ENCODE results near the gene NIPAL3.

Gene NIPAL3

GRCh38 chr1:24441480-24441879 lies 25.9 kb downstream of the NIPAL3 start (continued):
- TF ChIP-seq, protein P1, sequence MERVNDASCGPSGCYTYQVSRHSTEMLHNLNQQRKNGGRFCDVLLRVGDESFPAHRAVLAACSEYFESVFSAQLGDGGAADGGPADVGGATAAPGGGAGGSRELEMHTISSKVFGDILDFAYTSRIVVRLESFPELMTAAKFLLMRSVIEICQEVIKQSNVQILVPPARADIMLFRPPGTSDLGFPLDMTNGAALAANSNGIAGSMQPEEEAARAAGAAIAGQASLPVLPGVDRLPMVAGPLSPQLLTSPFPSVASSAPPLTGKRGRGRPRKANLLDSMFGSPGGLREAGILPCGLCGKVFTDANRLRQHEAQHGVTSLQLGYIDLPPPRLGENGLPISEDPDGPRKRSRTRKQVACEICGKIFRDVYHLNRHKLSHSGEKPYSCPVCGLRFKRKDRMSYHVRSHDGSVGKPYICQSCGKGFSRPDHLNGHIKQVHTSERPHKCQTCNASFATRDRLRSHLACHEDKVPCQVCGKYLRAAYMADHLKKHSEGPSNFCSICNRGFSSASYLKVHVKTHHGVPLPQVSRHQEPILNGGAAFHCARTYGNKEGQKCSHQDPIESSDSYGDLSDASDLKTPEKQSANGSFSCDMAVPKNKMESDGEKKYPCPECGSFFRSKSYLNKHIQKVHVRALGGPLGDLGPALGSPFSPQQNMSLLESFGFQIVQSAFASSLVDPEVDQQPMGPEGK (CRISPR knock-in tag; IDR thresholded peaks at IDR 0.05; ENCODE audit: borderline replicate concordance), result no peak
- no peak for TF ChIP-seq GLIS3 (CRISPR knock-in tag; IDR thresholded peaks at IDR 0.05)
- TF ChIP-seq ZNF565 (CRISPR knock-in tag; conservative IDR thresholded peaks at IDR 0.05; ENCODE audit: low read depth), result no peak
- TF ChIP-seq ARNTL (CRISPR knock-in tag; IDR thresholded peaks at IDR 0.05; ENCODE audit: borderline replicate concordance, low read depth), result no peak
- TF ChIP-seq ESRRG (CRISPR knock-in tag; IDR thresholded peaks at IDR 0.05), result no peak

GRCh38 chr1:24441996-24442668 lies 26.5 kb downstream of the NIPAL3 start:
- TF ChIP-seq, protein P1 (CRISPR knock-in tag; IDR thresholded peaks at IDR 0.05; ENCODE audit: borderline replicate concordance), result no peak
- TF ChIP-seq, protein P2, sequence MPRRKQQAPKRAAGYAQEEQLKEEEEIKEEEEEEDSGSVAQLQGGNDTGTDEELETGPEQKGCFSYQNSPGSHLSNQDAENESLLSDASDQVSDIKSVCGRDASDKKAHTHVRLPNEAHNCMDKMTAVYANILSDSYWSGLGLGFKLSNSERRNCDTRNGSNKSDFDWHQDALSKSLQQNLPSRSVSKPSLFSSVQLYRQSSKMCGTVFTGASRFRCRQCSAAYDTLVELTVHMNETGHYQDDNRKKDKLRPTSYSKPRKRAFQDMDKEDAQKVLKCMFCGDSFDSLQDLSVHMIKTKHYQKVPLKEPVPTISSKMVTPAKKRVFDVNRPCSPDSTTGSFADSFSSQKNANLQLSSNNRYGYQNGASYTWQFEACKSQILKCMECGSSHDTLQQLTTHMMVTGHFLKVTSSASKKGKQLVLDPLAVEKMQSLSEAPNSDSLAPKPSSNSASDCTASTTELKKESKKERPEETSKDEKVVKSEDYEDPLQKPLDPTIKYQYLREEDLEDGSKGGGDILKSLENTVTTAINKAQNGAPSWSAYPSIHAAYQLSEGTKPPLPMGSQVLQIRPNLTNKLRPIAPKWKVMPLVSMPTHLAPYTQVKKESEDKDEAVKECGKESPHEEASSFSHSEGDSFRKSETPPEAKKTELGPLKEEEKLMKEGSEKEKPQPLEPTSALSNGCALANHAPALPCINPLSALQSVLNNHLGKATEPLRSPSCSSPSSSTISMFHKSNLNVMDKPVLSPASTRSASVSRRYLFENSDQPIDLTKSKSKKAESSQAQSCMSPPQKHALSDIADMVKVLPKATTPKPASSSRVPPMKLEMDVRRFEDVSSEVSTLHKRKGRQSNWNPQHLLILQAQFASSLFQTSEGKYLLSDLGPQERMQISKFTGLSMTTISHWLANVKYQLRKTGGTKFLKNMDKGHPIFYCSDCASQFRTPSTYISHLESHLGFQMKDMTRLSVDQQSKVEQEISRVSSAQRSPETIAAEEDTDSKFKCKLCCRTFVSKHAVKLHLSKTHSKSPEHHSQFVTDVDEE (CRISPR knock-in tag; IDR thresholded peaks at IDR 0.05), result no peak
- no peak for TF ChIP-seq RARB (CRISPR knock-in tag; IDR thresholded peaks at IDR 0.05)
- TF ChIP-seq POU6F1 (CRISPR knock-in tag; IDR thresholded peaks at IDR 0.05; ENCODE audit: borderline replicate concordance, low read depth), result no peak
- no peak for TF ChIP-seq ZFP30 (CRISPR knock-in tag; IDR thresholded peaks at IDR 0.05)
- no peak for TF ChIP-seq SNAI2 (CRISPR knock-in tag; IDR thresholded peaks at IDR 0.05)
- TF ChIP-seq ARNTL (CRISPR knock-in tag; IDR thresholded peaks at IDR 0.05; ENCODE audit: borderline replicate concordance, low read depth), result no peak
- TF ChIP-seq ZC3H10 (CRISPR knock-in tag; IDR thresholded peaks at IDR 0.05), result no peak
- no peak for TF ChIP-seq ZNF70 (CRISPR knock-in tag; IDR thresholded peaks at IDR 0.05)
- TF ChIP-seq GLIS3 (CRISPR knock-in tag; IDR thresholded peaks at IDR 0.05), result no peak
- TF ChIP-seq ESRRG (CRISPR knock-in tag; IDR thresholded peaks at IDR 0.05), result no peak
- no peak for TF ChIP-seq CREB5 (CRISPR knock-in tag; IDR thresholded peaks at IDR 0.05; ENCODE audit: low read depth)
- TF ChIP-seq ZFP3 (CRISPR knock-in tag; IDR thresholded peaks at IDR 0.05), result no peak
- TF ChIP-seq ZNF8 (CRISPR knock-in tag; IDR thresholded peaks at IDR 0.05), result no peak
- TF ChIP-seq ISL1 (CRISPR knock-in tag; IDR thresholded peaks at IDR 0.05), result no peak
- no peak for ATAC-seq

- TF ChIP-seq, protein P3, sequence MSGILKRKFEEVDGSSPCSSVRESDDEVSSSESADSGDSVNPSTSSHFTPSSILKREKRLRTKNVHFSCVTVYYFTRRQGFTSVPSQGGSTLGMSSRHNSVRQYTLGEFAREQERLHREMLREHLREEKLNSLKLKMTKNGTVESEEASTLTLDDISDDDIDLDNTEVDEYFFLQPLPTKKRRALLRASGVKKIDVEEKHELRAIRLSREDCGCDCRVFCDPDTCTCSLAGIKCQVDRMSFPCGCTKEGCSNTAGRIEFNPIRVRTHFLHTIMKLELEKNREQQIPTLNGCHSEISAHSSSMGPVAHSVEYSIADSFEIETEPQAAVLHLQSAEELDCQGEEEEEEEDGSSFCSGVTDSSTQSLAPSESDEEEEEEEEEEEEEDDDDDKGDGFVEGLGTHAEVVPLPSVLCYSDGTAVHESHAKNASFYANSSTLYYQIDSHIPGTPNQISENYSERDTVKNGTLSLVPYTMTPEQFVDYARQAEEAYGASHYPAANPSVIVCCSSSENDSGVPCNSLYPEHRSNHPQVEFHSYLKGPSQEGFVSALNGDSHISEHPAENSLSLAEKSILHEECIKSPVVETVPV (CRISPR knock-in tag; IDR thresholded peaks at IDR 0.05), result no peak
- TF ChIP-seq SNAI2 (CRISPR knock-in tag; IDR thresholded peaks at IDR 0.05), result no peak
- TF ChIP-seq ZNF70 (CRISPR knock-in tag; IDR thresholded peaks at IDR 0.05), result no peak
- no peak for TF ChIP-seq GLIS3 (CRISPR knock-in tag; IDR thresholded peaks at IDR 0.05)
- no peak for TF ChIP-seq TCF4 (CRISPR knock-in tag; IDR thresholded peaks at IDR 0.05; ENCODE audit: borderline replicate concordance)
- no peak for TF ChIP-seq CREB5 (CRISPR knock-in tag; IDR thresholded peaks at IDR 0.05; ENCODE audit: low read depth)
- no peak for TF ChIP-seq OSR1 (CRISPR knock-in tag; IDR thresholded peaks at IDR 0.05)
- TF ChIP-seq CSDC2 (CRISPR knock-in tag; IDR thresholded peaks at IDR 0.05), result no peak
- ATAC-seq, result no peak; the same call in 2 of the 3 replicates
Observed at GRCh38 chr1:24442764-24443163, 27.2 kb downstream of the NIPAL3 start.
